ENCODE data around the gene MLEC. TPM values are rescaled to one million over a fixed set of nuclear protein-coding genes. Genes with fewer than 3 reads are reported as not detected.

Gene MLEC
- total and polyA plus RNA-seq, 2 of the 13 experiments (the other 11 are each of a cell fraction or from before 2014, with no cell fraction given): 49.8 to 156 TPM

DNA sequence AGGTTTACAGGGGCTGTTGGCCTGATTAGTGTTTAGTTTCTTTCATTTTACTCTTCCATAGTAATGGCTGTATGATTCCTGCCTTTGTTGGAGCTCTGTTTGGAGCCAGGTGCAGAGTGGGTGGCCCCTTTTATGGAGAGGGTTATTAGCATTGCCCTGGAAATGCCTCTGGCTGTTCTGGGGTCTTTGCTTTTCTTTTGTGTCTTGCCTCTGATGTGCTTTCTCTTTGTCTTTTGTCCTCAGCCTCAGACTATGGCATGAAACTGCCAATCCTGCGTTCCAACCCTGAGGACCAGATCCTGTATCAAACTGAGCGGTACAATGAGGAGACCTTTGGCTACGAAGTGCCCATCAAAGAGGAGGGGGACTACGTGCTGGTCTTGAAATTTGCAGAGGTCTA is 6.9 kb downstream of the MLEC start (continued):
- TF ChIP-seq THYN1 (CRISPR knock-in tag; IDR thresholded peaks at IDR 0.05; ENCODE audit: borderline replicate concordance, low read depth): no peak
- no peak for TF ChIP-seq ZNF552 (CRISPR knock-in tag; IDR thresholded peaks at IDR 0.05; ENCODE audit: borderline replicate concordance)
- TF ChIP-seq ZNF768 (CRISPR knock-in tag; IDR thresholded peaks at IDR 0.05): no peak
- TF ChIP-seq, protein P1, sequence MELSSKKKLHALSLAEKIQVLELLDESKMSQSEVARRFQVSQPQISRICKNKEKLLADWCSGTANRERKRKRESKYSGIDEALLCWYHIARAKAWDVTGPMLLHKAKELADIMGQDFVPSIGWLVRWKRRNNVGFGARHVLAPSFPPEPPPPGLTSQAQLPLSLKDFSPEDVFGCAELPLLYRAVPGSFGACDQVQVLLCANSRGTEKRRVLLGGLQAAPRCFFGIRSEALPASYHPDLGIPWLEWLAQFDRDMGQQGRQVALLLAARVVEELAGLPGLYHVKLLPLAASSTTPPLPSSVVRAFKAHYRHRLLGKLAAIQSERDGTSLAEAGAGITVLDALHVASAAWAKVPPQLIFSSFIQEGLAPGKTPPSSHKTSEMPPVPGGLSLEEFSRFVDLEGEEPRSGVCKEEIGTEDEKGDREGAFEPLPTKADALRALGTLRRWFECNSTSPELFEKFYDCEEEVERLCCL (CRISPR knock-in tag; IDR thresholded peaks at IDR 0.05; ENCODE audit: borderline replicate concordance): no peak

DNA sequence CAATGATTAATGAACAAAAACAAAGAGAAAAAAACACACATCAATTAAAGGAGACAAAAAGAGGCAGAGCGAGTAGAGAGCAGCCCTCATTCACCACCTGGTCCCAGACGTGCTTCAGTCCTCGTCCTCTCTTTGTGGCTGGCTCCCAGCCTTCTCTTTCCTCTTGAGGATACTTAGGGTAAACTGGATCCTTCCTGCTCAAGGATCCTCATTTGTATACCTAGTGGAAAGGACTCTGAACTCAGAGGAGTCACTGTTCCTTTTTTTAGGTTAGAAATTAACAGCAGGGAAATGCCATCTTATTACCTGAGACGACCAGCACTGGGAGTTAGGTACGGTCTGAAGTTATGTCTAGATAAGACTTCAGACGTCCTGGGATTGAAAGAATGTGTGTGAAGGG is 9.7 kb downstream of the MLEC start:
- ChIA-PET CTCF (ENCODE audit: low intra/inter-chr PET ratio, low total read pairs) (no interaction called here), POLR2A (no interaction called here)
- no peak overlapping the region for H3K4me2 ChIP-seq (ENCODE audit: low read depth, low read length)
- ATAC-seq: no peak
- no peaks in the 10 kb centered on the region for H3K27me3 ChIP-seq (ENCODE audit: control insufficient read depth in 1 of 2, insufficient read depth in 2 of 2, low read length in 2 of 2)
- H3K79me2 ChIP-seq (ENCODE audit: insufficient read depth, low read length): peaks cover 35% of the 10 kb centered on the region
- H3K27ac ChIP-seq (ENCODE audit: extremely low read length, insufficient read depth, low read length): no peak overlapping the region
- no peak overlapping the region for H3K9ac ChIP-seq (ENCODE audit: insufficient read depth, low read depth, low read length)
- FAIRE-seq: no peak
- H3K4me1 ChIP-seq (ENCODE audit: insufficient read depth, low read length): peaks cover 26% of the 10 kb centered on the region
- peaks cover 18% of the 10 kb centered on the region for H4K20me1 ChIP-seq (ENCODE audit: insufficient read depth, low read length)
- no peak overlapping the region for H3K4me3 ChIP-seq (replicated peaks in 1 of 3; ENCODE audit: insufficient read depth in 1 of 3, low read depth in 2 of 3, low read length in 3 of 3)
- H3K36me3 ChIP-seq (replicated peaks in 1 of 2; ENCODE audit: control insufficient read depth in 1 of 2, insufficient read depth in 2 of 2, low read length in 2 of 2): peaks cover 44 to 81% of the 10 kb centered on the region in 2 experiments
- no peaks in the 10 kb centered on the region for H3K9me3 ChIP-seq (ENCODE audit: low read length)
- no peak for DNase-seq (ENCODE audit: low spot score)
- intact Hi-C loops (cut with micrococcal nuclease; ENCODE audit: unreplicated experiment): no loop called here
- in situ Hi-C loops (cut with HindIII; ENCODE audit: extremely low pct_ligation_motif_present, low pct_unique_long_range_greater_than_20kb): no loop called here
- no TSS peak for BruUV-seq (replicated peaks)
- no peak overlapping the region for H2AFZ ChIP-seq (ENCODE audit: low read length)
- 96% methylated on average over 6 of the region's 6 CpGs for WGBS (ENCODE audit: low lambda C conversion rate)
- TF ChIP-seq ZNF136 (CRISPR knock-in tag; IDR thresholded peaks at IDR 0.05; ENCODE audit: low read depth): no peak
- TF ChIP-seq ZNF17 (CRISPR knock-in tag; IDR thresholded peaks at IDR 0.05): no peak
- no peak for TF ChIP-seq NFYB (CRISPR knock-in tag; IDR thresholded peaks at IDR 0.05)
- TF ChIP-seq SNAI1 (CRISPR knock-in tag; IDR thresholded peaks at IDR 0.05; ENCODE audit: borderline replicate concordance): no peak
- no peak for TF ChIP-seq ZNF550 (CRISPR knock-in tag; IDR thresholded peaks at IDR 0.05; ENCODE audit: borderline replicate concordance)
- no peak for TF ChIP-seq ATAD3A (CRISPR knock-in tag; IDR thresholded peaks at IDR 0.05)
- TF ChIP-seq, protein P2, sequence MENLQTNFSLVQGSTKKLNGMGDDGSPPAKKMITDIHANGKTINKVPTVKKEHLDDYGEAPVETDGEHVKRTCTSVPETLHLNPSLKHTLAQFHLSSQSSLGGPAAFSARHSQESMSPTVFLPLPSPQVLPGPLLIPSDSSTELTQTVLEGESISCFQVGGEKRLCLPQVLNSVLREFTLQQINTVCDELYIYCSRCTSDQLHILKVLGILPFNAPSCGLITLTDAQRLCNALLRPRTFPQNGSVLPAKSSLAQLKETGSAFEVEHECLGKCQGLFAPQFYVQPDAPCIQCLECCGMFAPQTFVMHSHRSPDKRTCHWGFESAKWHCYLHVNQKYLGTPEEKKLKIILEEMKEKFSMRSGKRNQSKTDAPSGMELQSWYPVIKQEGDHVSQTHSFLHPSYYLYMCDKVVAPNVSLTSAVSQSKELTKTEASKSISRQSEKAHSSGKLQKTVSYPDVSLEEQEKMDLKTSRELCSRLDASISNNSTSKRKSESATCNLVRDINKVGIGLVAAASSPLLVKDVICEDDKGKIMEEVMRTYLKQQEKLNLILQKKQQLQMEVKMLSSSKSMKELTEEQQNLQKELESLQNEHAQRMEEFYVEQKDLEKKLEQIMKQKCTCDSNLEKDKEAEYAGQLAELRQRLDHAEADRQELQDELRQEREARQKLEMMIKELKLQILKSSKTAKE (CRISPR knock-in tag; IDR thresholded peaks at IDR 0.05; ENCODE audit: borderline replicate concordance): no peak
- TF ChIP-seq ZNF121 (CRISPR knock-in tag; IDR thresholded peaks at IDR 0.05): no peak
- no peak for TF ChIP-seq NPAS2 (CRISPR knock-in tag; IDR thresholded peaks at IDR 0.05; ENCODE audit: borderline replicate concordance)
- TF ChIP-seq, protein P3, sequence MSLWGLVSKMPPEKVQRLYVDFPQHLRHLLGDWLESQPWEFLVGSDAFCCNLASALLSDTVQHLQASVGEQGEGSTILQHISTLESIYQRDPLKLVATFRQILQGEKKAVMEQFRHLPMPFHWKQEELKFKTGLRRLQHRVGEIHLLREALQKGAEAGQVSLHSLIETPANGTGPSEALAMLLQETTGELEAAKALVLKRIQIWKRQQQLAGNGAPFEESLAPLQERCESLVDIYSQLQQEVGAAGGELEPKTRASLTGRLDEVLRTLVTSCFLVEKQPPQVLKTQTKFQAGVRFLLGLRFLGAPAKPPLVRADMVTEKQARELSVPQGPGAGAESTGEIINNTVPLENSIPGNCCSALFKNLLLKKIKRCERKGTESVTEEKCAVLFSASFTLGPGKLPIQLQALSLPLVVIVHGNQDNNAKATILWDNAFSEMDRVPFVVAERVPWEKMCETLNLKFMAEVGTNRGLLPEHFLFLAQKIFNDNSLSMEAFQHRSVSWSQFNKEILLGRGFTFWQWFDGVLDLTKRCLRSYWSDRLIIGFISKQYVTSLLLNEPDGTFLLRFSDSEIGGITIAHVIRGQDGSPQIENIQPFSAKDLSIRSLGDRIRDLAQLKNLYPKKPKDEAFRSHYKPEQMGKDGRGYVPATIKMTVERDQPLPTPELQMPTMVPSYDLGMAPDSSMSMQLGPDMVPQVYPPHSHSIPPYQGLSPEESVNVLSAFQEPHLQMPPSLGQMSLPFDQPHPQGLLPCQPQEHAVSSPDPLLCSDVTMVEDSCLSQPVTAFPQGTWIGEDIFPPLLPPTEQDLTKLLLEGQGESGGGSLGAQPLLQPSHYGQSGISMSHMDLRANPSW (CRISPR knock-in tag; IDR thresholded peaks at IDR 0.05; ENCODE audit: borderline replicate concordance): no peak
- TF ChIP-seq ZNF589 (CRISPR knock-in tag; conservative IDR thresholded peaks at IDR 0.05): no peak
- TF ChIP-seq, protein P4, sequence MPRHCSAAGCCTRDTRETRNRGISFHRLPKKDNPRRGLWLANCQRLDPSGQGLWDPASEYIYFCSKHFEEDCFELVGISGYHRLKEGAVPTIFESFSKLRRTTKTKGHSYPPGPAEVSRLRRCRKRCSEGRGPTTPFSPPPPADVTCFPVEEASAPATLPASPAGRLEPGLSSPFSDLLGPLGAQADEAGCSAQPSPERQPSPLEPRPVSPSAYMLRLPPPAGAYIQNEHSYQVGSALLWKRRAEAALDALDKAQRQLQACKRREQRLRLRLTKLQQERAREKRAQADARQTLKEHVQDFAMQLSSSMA (CRISPR knock-in tag; IDR thresholded peaks at IDR 0.05): no peak
